Measurements from ENCODE around the gene SMYD3. TPM values are rescaled to one million over a fixed set of nuclear protein-coding genes. Genes with fewer than 3 reads are reported as not detected.

SMYD3 gene
- total and polyA plus RNA-seq, 12 donors, result 13.5 to 78.2 (median 26.8) TPM

- 46 to 64% (median 56%) methylated on average over 2 of the region's 2 CpGs for WGBS, 4 donors
- TF ChIP-seq POLR2A (IDR thresholded peaks at IDR 0.05) (no peak), CTCF (IDR thresholded peaks at IDR 0.05) (no peak)
- no peaks in the 10 kb centered on the region for H3K27me3 ChIP-seq
These were observed 573.5 kb downstream of the SMYD3 start for GRCh38 chr1:245933431-245934045.

GRCh38 chr1:245932302-245932972, 574.6 kb downstream of the SMYD3 start:
- Histone ChIP-seq H3K4me1 (replicated peaks in 1 of 2) (no peaks in the 10 kb centered on the region), H3K9me3 (replicated peaks in 1 of 3) (no peaks in the 10 kb centered on the region), H3K27me3 (no peaks in the 10 kb centered on the region), H3K4me3 (no peak overlapping the region), H3K27ac (no peak overlapping the region), H3K36me3 (replicated peaks in 1 of 2) (no peaks in the 10 kb centered on the region)
- no peak for DNase-seq
- WGBS, 4 donors, result 75 to 82% (median 78%) methylated on average over 8 of the region's 8 CpGs
- intact Hi-C loops (cut with DNase I), result no loop called here
- TF ChIP-seq POLR2A (IDR thresholded peaks at IDR 0.05) (no peak), CTCF (IDR thresholded peaks at IDR 0.05) (no peak)

More at GRCh38 chr1:245933431-245934045, 573.5 kb downstream of the SMYD3 start:
- H3K9me3 ChIP-seq (replicated peaks in 1 of 3), result no peaks in the 10 kb centered on the region
- H3K36me3 ChIP-seq (replicated peaks in 1 of 2), result no peaks in the 10 kb centered on the region
- no peak overlapping the region for H3K27ac ChIP-seq
- no peaks in the 10 kb centered on the region for H3K4me1 ChIP-seq (replicated peaks in 1 of 2)
- DNase-seq, result no peak
- intact Hi-C loops (cut with DNase I), result no loop called here
- H3K4me3 ChIP-seq, result no peak overlapping the region

- intact Hi-C loops (cut with DNase I), result no loop called here
- TF ChIP-seq POLR2A (IDR thresholded peaks at IDR 0.05) (no peak), CTCF (IDR thresholded peaks at IDR 0.05) (no peak)
- WGBS, 4 donors, result 91 to 96% (median 94%) methylated on average over 3 of the region's 3 CpGs
- Histone ChIP-seq H3K4me1 (replicated peaks in 1 of 2) (no peaks in the 10 kb centered on the region), H3K4me3 (no peak overlapping the region), H3K27ac (no peak overlapping the region), H3K36me3 (replicated peaks in 1 of 2) (no peaks in the 10 kb centered on the region), H3K9me3 (replicated peaks in 1 of 3) (no peaks in the 10 kb centered on the region), H3K27me3 (no peaks in the 10 kb centered on the region)
- no peak for DNase-seq
These were observed 575.6 kb downstream of the SMYD3 start for GRCh38 chr1:245931450-245931849.

- TF ChIP-seq CTCF (IDR thresholded peaks at IDR 0.05) (no peak), POLR2A (IDR thresholded peaks at IDR 0.05) (no peak)
- Histone ChIP-seq H3K36me3 (replicated peaks in 1 of 2) (no peaks in the 10 kb centered on the region), H3K4me3 (no peak overlapping the region), H3K4me1 (replicated peaks in 1 of 2) (no peaks in the 10 kb centered on the region), H3K9me3 (replicated peaks in 1 of 3) (no peaks in the 10 kb centered on the region), H3K27me3 (no peaks in the 10 kb centered on the region), H3K27ac (no peak overlapping the region)
- DNase-seq, result no peak
- WGBS, 4 donors, result 96 to 99% (median 97%) methylated on average over 7 of the region's 7 CpGs
- intact Hi-C loops (cut with DNase I), result no loop called here
These were observed 577.9 kb downstream of the SMYD3 start for GRCh38 chr1:245929224-245929623.

Data from adrenal gland (tissue), 12 donors.